HFFc6 (cell line): ENCODE results near the gene RHOU. TPM values are rescaled to one million over a fixed set of nuclear protein-coding genes. Genes with fewer than 3 reads are reported as not detected.

Experiments
- DNase-seq: peaks from one replicate; pipeline ENCODE4 v3.0.0-alpha.2; 2018
- H3K27ac Mint-ChIP-seq: 2 replicates; pipeline ENCODE4 v1.8.0; 2020; ENCODE audit warnings: mild to moderate bottlenecking, mixed read lengths
- H3K27me3 Mint-ChIP-seq: 2 replicates; pipeline ENCODE4 v1.8.0; 2021; ENCODE audit warnings: mild to moderate bottlenecking, moderate library complexity, mixed read lengths; ENCODE audit not compliant: insufficient read depth
- H3K36me3 Mint-ChIP-seq: 2 replicates; pipeline ENCODE4 v1.8.0; 2021; ENCODE audit warnings: low read depth, mixed read lengths
- H3K4me1 Mint-ChIP-seq: 2 replicates; pipeline ENCODE4 v1.8.0; 2020; ENCODE audit warnings: low read depth, mixed read lengths
- H3K4me3 Mint-ChIP-seq: 2 replicates; pipeline ENCODE4 v1.8.0; 2020; ENCODE audit warnings: mild to moderate bottlenecking, moderate library complexity, mixed read lengths
- H3K9me3 Mint-ChIP-seq: 2 replicates; pipeline ENCODE4 v1.8.0; 2020; ENCODE audit warnings: mild to moderate bottlenecking, mixed read lengths
- CTCF ChIP-seq: fragments of 200-600 bp; sonication (generic); IDR thresholded peaks from 2 replicates; pipeline ENCODE4 v1.5.0; 2021; ENCODE audit warnings: antibody characterized with exemption, mild to moderate bottlenecking
- total RNA-seq, 6 experiments: library from RNA; stranded (reverse); fragmentation: NEBNext Ultra II Directional; extraction: Animal tissue kit (Norgen Biotek cat#: 25700); gene quantifications; 2 replicates in 1 of 6; 3 replicates in 5 of 6; pipeline ENCODE4 v1.2.3, GENCODE V29; 2021

The RHOU gene
- total RNA-seq, 6 experiments from 2014 or later, result 0.29 to 0.51 (median 0.31) TPM

- Mint-ChIP-seq H3K4me1 (no peaks in the 10 kb centered on the region), H3K4me3 (no peak overlapping the region), H3K27me3 (no peaks in the 10 kb centered on the region), H3K27ac (no peak overlapping the region), H3K36me3 (peaks cover 4% of the 10 kb centered on the region; the same call in 1 of the 2 replicates), H3K9me3 (peaks cover 24% of the 10 kb centered on the region)
- no peak for DNase-seq
- TF ChIP-seq CTCF, result no peak
These were observed 58.9 kb downstream of the RHOU start for GRCh38 chr1:228794173-228794572.

GRCh38 chr1:228794810-228795209 is 59.5 kb downstream of the RHOU start:
- peaks cover 4% of the 10 kb centered on the region; the same call in 1 of the 2 replicates for H3K36me3 Mint-ChIP-seq

GRCh38 chr1:228795596-228795995 is 60.3 kb downstream of the RHOU start:
- H3K9me3 Mint-ChIP-seq, result peaks cover 25% of the 10 kb centered on the region
- H3K27ac Mint-ChIP-seq, result no peak overlapping the region
- no peaks in the 10 kb centered on the region for H3K27me3 Mint-ChIP-seq
- H3K36me3 Mint-ChIP-seq, result peaks cover 4% of the 10 kb centered on the region; the same call in 1 of the 2 replicates
- no peak for DNase-seq
- TF ChIP-seq CTCF, result no peak
- H3K4me1 Mint-ChIP-seq, result no peaks in the 10 kb centered on the region
- no peak overlapping the region for H3K4me3 Mint-ChIP-seq

More at GRCh38 chr1:228794810-228795209, 59.5 kb downstream of the RHOU start:
- no peak overlapping the region for H3K27ac Mint-ChIP-seq
- no peak for TF ChIP-seq CTCF
- H3K4me1 Mint-ChIP-seq, result no peaks in the 10 kb centered on the region
- H3K4me3 Mint-ChIP-seq, result no peak overlapping the region
- no peaks in the 10 kb centered on the region for H3K27me3 Mint-ChIP-seq
- peaks cover 28% of the 10 kb centered on the region for H3K9me3 Mint-ChIP-seq
- no peak for DNase-seq

Other genes starting within 250 kb of the RHOU start
- gene RNF187, start 248.1 kb upstream of the RHOU start, total RNA-seq, result 100 to 1,000 TPM; 110 to 143 (median 130) TPM